Cerebellar nuclear complex (tissue), 1 donor: ENCODE measurements around the gene KIAA1549.
"Not testable (repeated sequence)": the region's sequence is repeated elsewhere in the genome, so short reads cannot be mapped to it uniquely, and the experiment has no call there.

Experiments used
- DNase-seq, 2 experiments: peaks; one replicate each; lab custom pipeline; 2025; lab: John Stamatoyannopoulos, UW

The KIAA1549 gene

DNA sequence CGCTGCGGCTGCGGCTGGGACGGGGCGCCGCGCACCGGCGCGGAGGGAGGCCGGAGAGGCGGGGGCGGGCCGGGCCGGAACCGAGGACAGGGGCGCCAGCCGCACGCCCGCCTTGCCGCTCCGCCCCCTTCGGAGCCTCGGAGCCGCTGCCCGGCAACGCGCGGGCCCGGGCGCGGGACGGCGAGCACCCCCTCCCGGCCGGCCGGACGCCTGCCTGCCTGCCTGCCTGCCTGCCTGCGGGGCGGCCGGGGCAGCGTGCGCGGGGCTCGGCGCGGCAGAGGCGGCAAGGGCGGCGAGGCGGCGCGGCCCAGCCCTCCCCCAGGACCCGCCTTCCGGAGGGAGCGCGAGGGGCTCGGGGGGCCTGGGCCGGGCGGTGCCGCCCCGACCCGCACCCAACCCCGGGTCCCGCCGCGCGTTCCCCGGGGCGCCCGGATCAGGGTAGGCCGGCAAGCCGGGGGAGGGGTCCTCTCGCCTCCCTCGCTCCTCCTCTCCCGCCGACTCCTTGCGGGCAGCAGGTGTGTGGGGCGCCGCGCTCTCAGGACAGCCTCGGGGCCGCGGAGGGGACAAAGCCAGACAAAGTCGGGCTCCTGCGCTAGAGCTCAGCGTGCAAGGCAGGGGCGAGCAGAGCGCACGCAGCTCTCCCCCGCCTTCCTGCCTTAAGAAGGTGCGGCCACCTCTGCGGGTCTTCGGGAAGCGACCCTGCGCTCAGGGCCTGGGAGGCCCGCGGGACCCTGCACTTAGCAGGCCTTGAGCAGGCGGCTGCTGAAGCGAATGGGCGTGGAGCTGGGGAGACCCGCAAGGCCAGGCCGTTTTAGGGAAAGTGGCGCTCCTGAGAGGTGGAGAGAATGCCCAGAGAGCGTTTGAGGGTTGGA, at the start of gene KIAA1549:
TSS of gene KIAA1549 (minus strand) at position 58 of the 872 bp plus-strand sequence. CDS start 120 bp downstream, outside the sequence.
- no peak for DNase-seq

DNA sequence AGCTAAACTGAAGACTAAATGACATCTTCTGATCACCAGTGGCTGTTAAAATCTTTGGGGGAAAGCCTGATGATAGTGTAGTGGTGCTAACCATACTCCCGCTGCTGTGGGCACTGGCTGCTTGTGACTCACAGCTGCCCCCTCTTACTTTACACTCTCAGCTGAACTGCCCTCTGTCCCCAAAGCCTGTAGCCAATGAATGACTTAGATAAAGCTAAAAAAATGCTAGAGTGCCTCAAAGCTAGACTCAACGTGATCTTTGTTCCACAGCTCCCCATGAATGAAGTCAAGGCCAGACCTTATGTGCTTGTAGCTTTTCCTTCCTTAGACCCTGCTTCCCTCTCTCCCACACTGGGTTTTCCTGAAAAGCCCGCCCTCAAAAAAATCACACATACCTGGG, 48.2 kb upstream of the KIAA1549 start:
- DNase-seq, result no peak

DNA sequence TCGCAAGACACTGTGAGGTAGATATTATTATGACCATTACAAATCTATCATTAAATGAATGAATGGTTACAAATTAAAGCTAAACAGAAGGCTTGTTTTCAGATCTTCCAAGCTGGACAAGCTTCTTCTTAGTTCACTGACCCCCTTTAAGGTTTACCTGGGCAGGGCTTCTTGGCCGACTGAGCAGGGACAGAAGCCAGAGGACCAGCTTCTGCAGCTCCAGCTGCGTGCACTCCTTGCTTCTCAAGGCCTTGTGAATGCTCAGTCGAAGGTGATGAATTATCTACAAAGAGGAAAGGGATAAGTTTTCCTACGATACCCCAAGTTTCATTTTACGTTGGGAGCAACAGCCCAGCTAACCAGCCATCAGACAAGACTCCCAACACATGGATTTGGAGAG, 45.4 kb upstream of the KIAA1549 start:
- no peak for DNase-seq

DNA sequence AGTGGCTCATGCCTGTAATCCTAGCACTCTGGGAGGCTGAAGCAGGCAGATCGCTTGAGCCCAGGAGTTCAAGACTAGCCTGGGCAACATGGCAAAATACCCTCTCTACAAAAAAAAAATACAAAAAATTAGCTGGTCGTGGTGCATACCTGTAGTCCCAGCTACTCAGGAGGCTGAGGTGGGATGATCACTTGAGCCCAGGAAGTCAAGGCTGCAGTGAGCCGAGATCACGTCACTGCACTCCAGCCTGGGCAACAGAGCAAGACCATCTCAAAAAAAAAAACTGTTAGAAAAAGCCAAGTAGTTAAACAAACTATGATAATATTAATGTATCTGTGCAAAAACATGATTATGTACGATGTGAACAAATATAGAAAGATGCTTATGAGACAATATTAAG, 44.7 kb upstream of the KIAA1549 start:
- not testable (repeated sequence) for DNase-seq

DNA sequence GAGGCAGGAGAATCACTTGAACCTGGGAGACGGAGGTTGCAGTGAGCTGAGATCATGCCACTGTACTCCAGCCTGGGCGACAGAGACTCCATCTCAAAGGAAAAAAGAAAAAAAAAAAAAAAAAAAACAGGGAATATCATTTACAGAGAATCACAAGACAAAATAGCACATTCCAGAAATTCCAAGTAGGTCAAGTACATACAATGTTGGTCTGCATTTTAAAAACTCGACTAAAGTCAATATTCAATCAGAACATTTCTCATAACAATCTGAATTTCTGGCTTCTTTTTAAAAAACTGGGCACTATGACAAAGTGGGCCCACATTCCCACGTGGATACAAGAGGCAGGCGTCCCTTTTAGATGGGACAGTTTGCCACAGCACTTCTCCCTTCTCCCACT, 41.9 kb upstream of the KIAA1549 start:
- no peak for DNase-seq

DNA sequence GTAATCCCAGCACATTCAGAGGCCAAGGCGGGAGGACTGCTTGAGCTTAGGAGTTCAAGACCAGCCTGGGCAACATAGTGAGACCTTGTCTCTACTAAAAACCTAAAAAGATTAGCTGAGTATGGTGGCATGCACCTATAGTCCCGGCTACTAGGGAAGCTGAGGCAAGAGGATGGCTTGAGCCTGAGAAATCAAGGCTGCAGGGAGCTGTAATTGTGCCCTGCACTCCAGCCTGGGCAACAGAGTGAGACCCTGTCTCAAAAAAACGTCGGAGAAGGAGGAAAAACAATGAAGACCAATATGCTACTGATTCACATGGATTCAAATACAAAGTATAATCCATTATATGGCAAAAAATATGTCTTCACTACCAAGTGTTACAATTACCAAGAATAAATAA, 41.1 kb upstream of the KIAA1549 start:
- no peak for DNase-seq

DNA sequence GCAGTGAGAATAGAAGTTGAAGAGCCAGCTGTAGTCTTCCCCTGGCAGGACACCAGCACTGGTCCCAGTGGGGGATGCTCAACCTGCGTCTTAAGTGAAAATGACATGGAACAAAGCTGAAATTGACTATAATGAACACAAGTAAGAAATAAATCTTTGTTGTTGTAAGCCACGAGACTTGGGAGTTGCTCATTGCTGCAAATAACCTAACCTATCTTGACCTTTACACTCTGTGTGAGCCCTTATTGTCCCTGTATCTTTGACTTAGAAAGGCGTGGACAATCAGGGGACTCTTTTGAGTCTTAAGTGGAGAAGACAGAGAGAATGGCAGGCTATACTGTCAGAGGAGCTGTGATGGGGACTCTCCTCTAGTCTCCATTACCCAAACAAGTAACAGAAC, 37.7 kb upstream of the KIAA1549 start:
- DNase-seq, result no peak

DNA sequence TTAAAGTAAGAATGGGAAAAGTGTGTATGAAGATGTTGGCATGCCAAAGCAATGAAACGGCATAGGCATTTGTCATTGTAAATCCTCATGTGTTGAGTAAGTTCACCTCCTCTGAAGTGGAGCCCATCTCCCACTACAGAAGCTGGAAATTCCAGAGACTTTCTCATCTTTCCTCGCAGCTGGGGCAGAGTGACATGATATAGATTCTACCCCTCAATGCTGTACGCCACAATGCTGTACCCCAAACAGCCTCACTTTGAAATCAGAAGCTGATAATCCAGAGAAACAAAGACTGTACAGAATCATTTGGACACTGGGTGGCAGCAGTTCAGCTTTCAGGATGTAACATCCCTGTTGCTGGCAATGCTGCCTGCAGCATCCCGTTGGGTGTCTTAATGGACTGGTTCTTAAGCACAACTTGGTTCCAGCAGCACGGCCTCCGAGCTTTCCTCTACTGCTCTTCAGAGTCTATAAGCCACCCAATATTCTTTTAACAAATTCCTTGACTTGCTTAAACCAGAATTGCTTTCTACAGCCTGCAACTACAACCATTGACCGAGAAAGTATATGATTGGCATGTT, 35.8 kb upstream of the KIAA1549 start:
- DNase-seq, result no peak

DNA sequence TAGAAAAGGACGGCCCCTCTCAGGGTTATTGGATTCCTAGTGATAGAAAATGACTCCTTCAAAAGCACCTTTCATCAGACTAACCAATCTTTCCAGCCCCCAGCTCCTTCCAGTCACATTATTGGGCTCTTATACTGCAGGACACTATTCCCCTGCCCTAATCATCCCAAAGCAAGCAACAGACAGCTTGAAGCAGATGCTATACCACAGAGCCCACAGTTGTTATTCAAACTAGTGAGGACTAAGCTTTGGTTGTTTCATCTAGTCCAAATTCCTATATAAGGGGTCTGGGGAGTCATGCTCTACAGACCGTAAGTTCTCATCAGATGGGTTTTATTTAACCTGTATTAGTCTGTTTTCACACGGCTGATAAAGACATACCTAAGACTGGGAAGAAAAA, 30.2 kb upstream of the KIAA1549 start:
- DNase-seq, result no peak

DNA sequence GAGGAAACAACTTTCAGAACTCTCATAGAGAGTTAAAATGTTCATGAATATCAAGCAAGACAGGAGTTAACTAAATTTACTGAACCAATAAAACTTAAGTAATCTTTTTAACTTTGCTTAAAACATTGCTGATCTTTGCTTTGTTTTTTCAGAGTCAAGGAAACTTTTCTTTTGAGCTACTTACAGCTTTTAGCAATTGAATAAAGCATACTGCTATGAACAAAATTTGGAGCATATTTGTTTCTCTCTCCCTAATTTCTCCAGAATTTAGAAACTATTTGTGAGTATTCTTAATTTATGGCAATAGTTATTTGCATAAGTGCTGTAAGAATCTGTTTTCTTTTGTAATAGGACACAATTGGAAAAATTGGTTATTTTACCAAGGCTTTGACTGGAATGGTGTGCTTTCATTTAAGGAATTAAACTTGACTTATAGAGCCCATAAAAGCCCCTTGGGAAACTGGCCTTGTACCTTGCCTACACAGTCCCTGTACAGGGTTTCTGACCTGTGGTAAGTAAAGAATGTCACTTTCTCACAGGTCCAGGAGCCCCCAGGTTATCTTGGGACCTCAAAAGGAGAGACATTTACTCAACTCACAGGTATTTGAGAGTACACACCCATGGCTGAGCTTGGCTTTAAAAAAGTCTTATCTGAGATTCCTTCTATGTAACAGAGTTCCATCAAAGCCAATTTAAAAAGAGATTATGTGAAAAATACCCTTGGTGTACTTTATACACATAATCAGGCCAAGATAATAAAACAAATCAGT, 23.3 kb upstream of the KIAA1549 start:
- no peak for DNase-seq

DNA sequence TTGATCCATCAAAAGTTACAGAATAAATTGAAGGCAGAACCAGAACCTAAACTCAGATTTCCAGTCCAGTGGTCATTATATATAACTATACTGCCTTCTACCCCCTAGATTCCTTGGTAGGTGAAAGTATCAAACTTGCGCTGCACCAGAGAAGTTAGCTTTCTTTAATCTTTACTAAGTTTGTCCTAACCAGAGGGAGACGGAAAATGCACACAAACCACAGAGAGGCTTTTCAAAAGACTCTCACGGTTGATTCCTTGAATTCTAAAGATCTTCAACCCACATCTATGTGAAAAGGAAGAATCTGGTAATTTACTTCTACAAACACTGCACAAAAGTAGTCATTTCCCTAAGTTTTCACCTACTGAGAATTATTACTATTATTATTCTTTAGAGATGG, 18.2 kb upstream of the KIAA1549 start:
- no peak for DNase-seq

DNA sequence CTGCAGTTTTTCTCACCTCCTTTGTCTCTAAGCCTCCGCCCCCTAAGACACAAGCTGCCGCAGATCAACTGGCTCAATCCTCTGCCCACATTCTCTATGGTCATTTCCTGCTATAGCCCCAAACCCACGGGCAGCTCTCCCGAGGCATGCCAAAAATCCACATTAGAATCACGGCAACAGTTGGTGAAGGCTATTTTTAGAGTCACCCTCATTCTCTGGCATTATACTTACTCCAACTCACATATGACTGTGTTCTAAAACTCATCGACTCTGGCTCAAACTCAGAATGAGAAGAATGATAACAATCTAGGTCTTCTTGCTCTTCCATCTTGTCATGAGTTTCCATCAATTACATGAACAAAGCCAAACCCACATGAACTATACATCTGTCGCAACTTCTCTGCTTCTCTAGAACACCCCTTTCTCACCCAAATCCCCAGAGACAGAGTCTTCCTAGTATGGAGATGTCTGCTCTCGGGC, 10.9 kb upstream of the KIAA1549 start:
- no peak for DNase-seq

DNA sequence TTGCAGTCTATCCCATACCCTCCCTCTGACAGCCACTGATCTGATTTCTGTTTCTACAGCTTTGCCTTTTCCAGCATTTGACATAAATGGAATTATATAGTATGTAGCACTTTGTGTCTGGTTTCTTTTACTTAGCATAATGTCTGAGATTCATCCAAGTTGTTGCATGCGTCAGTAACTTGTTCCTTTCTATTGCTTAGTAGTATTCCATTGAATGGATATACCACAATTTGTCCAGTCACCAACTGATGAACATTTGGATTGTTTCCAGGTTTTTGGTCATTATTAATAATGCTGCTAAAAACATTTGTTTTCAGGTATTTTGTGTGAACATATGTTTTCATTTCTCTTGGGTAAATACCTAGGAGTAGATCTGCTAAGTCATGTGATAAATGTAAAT, 6.5 kb upstream of the KIAA1549 start:
- DNase-seq, result no peak

DNA sequence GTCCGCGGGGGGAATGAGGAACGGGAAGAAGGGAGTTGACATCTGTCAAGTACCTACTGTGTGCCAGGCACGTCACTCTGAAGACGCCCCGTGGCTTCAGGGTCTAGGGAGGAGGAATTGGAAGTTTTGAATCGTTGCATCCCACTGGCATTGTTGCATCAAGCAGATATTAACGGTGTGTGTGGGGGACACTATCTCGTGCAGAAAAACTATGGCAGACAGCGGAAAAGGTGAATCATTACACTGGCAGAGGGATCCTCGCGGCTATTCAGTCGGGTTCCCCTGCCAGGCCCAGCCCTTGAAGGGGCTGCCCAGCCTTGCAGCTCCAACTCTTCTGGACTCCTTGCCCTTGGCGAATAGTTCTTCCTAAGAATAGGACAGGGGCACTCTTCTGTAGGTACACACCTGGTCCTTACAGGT, 1.0 kb upstream of the KIAA1549 start:
- DNase-seq, result no peak

DNA sequence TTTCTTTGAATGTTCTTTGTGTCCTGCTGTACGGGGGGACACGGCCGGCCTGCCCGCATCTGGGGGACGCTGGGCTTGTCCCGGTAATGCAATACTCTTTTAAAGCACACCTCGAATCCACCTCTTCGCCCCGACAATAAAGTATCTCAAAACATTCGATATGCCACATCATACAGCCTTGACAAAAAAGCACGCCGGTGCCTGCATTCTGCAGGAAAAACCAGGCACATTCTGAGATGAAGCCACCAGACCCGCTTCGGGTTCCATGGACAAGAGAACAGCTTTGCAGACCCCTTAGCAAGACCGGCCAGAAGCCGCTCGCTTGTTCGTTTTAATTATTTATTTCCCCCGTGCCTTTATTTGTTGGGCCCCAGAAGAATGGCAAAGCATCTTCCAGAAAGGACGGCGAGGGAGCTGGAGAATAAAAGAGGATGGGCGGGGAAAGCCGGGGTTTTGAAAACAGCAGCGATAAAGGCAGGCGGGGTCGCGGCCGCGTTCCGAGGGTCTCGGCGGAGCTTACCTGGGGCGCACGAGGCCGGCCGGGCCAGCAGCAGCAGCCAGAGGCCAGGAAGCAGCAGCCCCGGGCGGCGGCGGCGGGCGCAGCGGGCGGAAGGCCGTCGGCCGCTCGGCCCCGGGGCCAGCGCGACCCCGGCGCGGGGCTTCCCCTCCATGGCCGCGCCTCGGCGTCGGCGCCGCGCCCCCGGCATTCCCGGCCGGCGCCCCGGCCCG, 462 bp downstream of the KIAA1549 start:
- DNase-seq, result no peak

DNA sequence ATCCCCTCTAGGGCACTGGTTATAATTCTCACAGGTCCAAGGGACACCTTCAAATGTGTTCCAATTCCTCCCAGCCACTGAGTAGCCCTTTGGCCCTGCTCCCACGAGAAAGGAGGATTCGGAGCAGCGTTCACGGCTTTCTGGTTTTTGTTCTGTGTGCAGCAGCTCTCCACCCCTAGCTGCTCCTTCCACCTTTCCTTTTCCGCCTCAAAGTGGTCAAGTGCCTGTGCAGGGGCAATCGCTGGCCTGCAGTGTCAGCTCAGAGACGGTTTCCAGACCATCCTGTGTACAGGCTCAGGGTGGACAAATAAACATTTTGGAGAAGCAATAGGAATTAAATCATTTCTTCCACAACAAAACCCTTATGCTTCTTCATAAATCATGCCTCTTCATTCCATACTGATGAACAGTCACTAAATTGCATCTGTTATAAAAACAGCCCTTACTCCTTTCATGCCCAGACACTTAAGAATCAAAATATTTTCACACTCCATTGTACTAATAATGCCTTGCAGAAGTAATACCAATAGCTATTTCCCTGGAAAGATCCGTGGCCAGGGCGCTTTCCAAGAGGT, 1.1 kb downstream of the KIAA1549 start:
- DNase-seq, result no peak

DNA sequence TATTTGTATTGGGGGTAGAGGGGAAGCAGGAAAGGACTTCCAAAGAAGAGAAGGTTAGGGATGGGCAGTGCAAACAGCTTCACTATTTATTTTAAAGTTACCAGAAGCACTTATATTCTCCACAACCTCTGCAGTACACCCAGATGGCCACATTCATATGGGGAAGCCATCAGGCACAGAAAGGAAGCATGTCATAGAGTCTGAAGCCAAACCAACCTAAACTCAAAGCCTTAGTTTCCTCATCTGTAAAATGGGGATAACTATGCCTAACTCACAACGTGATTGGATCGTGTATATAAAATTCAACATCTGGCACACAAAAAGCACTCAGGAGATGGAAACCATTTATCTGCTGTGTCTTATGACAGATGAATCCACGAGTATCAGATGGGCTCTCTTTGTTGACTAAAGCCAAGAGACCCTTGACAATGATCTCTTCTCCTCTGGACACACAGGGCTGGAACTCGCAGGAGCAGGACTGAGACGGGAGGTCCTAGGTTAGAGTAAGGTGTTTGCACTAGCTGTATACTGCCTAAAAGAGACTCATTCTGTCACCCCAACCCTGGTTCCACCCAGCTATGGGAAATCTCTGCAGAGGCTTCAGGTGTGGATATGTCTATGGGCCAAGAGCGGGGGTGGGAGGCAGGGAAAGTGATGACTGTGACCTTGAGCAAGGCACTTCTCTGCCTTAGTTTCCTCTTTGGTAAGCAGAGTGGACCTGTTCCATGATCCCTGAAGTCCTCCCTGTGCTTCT, 1.8 kb downstream of the KIAA1549 start:
- no peak for DNase-seq

DNA sequence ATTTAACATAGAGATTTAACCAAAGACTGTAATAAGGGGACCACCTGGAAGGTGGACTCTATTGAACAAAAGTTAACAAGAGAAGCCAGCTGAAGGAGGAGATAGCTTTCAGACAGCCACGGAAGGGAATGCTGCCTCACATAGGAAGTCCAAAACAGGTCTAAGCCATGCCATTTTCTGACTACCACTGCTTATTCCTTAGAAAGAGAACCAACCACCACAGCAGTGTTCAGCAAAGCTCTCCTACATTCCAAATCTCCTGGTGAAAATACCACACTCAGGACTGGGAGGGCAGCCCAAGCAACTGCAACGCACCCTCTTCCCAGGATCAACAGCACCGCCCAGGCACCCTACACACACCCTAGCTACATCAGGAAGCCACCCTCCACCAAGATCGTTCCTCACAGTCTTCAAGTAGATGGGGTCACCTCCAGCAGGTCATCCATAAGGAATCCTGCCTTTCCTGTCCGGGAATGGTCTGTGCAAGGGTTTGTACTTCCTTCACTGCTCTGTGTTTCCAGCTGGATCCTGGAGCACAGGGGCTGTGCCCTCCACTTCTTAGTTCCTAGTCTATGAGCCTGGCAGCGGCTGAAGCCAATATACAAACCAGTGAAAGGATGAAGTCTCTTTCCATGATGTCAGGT, 2.5 kb downstream of the KIAA1549 start:
- DNase-seq, result no peak

DNA sequence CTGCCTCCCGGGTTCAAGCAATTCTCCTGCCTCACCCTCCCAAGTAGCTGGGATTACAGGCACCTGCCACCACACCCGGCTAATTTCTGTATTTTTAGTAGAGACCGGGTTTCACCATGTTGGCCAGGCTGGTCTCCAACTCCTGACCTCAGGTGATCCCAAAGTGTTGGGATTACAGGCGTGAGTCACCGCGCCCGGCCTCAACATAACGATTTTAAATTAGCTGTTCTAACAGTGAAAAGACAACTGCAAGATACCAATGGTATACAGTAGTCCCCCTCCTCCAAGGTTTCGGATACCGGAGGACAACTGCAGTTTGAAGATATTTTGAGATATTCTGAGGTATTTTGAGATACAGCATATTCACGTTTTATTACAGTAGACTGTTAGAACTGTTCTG, 5.0 kb downstream of the KIAA1549 start:
- not testable (repeated sequence) for DNase-seq

DNA sequence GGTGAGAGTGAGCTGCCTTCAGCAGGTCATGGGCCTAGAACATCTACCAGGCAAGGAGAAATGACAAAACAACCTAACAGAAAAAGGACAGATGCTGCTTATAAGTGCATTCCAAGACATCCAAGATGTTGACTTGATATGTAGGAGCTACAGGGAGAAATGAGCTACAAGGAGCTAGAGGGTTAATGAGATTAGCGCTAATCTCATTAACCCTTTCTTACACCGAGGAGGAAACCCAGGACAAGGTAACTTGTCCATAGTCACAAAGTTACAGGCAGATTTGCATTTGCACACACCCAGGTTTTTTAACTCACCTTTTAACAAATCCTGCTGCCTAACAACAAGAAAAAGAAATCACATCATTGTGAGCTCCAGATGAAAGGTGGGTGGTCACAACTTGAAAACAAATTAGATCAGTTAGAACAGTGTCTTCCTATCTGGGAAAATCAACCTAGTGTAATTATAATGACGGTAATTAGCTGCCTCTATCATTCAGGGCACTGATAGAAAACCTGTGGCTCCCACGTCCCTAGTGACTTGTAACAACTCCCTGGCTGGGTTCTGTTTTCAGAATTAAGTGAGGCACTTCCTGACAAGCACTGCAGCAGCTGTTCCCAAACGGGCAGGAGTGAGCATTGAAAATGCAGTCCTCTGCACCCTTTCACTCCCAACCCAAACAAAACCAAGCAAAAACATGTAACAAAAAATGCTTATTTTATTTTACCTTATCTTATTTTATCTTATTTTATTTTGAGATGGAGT, 5.7 kb downstream of the KIAA1549 start:
- no peak for DNase-seq
